ENCODE measurements around the gene DCAF4L1.

DNA sequence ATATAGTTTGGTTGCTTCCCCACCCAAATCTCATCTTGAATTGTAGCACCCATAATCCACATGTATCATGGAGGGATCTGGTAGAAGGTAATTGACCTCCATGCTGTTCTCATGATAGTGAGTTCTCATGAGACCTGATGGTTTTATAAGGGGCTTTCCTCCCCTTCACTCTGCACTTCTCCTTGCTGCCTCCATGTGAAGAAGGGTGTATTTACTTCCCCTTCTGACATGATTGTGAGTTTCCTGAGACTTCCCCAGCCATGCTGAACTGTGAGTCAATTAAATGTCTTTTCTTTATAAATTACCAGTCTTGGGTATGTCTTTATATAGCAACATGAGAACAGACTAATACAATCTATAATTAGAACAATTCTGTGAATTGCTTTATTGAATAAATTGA lies 11.9 kb upstream of the DCAF4L1 start:
- no peak for TF ChIP-seq POLR2A (IDR thresholded peaks at IDR 0.05)
- TF ChIP-seq, protein P1, sequence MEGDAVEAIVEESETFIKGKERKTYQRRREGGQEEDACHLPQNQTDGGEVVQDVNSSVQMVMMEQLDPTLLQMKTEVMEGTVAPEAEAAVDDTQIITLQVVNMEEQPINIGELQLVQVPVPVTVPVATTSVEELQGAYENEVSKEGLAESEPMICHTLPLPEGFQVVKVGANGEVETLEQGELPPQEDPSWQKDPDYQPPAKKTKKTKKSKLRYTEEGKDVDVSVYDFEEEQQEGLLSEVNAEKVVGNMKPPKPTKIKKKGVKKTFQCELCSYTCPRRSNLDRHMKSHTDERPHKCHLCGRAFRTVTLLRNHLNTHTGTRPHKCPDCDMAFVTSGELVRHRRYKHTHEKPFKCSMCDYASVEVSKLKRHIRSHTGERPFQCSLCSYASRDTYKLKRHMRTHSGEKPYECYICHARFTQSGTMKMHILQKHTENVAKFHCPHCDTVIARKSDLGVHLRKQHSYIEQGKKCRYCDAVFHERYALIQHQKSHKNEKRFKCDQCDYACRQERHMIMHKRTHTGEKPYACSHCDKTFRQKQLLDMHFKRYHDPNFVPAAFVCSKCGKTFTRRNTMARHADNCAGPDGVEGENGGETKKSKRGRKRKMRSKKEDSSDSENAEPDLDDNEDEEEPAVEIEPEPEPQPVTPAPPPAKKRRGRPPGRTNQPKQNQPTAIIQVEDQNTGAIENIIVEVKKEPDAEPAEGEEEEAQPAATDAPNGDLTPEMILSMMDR (IDR thresholded peaks at IDR 0.05): no peak
- TF ChIP-seq POLR2AphosphoS5 (IDR thresholded peaks at IDR 0.05): no peak

Measured in stomach (tissue), 4 donors.